ENCODE data around the gene DCAF11. TPM values are rescaled to one million over a fixed set of nuclear protein-coding genes. Genes with fewer than 3 reads are reported as not detected.

The DCAF11 gene
- total RNA-seq, 2 donors from 2014 or later: 89.2 to 106 TPM

DNA sequence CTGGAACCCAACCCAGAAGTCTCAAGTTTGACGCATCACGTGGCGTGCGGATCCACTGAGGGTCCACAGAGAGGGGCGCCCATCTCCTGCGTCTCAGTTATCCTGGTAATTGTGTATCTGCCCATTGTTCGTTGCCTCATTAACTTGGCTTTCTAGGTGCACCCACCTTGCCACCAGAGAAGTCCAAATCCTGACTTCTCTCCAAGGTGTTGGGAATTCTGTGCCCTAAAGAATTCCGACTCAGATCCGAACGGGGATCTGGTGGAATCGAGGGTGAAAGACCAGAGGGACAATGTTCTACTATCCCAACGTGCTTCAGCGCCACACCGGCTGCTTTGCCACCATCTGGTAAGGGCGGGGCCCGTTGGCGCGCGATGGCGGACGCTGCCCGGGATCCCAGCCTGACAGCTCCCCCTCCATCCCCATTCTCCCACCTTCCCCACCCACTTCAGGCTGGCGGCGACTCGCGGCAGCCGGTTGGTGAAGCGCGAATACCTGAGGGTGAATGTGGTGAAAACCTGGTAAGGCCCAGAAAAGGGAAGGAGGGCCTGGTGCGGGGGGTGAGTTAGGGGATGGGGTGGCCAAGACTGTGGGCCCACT is 57.8 kb downstream of the DCAF11 start:
- DNase-seq: no peak
- Histone ChIP-seq H3K9me3 (no peaks in the 10 kb centered on the region), H3K9ac (ENCODE audit: low read depth in 2 of 2, low read length in 2 of 2) (peak overlapping the region in 1 of 2 donors; percentile 12), H3K27ac (no peak overlapping the region), H3K4me3 (peak overlapping the region; percentile 25), H3K27me3 (no peaks in the 10 kb centered on the region), H3K4me1 (no peaks in the 10 kb centered on the region), H3K36me3 (peaks cover 6% of the 10 kb centered on the region)
- TF ChIP-seq CTCF (IDR thresholded peaks at IDR 0.05): no peak
- intact Hi-C loops (cut with DNase I): no loop called here

GRCh38 chr14:24172871-24173281 is 58.3 kb downstream of the DCAF11 start:
- Histone ChIP-seq H3K27ac (no peak overlapping the region), H3K4me3 (no peak overlapping the region)
- TF ChIP-seq CTCF (IDR thresholded peaks at IDR 0.05): no peak

More at GRCh38 chr14:24172871-24173281, 58.3 kb downstream of the DCAF11 start:
- no peak overlapping the region for H3K9ac ChIP-seq (ENCODE audit: low read depth in 2 of 2, low read length in 2 of 2)
- no peak for DNase-seq
- intact Hi-C loops (cut with DNase I): no loop called here
- H3K36me3 ChIP-seq: peaks cover 6% of the 10 kb centered on the region
- H3K27me3 ChIP-seq: no peaks in the 10 kb centered on the region
- H3K4me1 ChIP-seq: no peaks in the 10 kb centered on the region
- no peaks in the 10 kb centered on the region for H3K9me3 ChIP-seq

Small RNAs within 50 kb of the gene (microRNA-seq; reads per million reads assigned to microRNA genes)
- gene MIR7703: not detected

Other genes starting within 250 kb of the DCAF11 start
- gene DHRS4, start 161.0 kb upstream of the DCAF11 start, total RNA-seq: 10 to 100 TPM; 34.0 to 74.4 TPM
- gene DHRS4L2, start 125.8 kb upstream of the DCAF11 start, total RNA-seq: 10 to 100 TPM; 32.5 to 43.8 TPM
- 1 to 10 TPM in 1 of 2 donors, under 1 TPM in 1; 0.29 to 2.1 TPM for gene CARMIL3, start 62.8 kb upstream of the DCAF11 start, total RNA-seq
- gene CPNE6, start 43.2 kb upstream of the DCAF11 start, total RNA-seq: under 1 TPM in 1 of 2 donors, not detected in 1; 0.45 TPM
- gene PCK2, start 20.5 kb upstream of the DCAF11 start, total RNA-seq: 100 to 1,000 TPM; 133 to 173 TPM
- 1 to 10 TPM in 1 of 2 donors, under 1 TPM in 1; 0.88 to 2.7 TPM for gene NRL, start 172 bp downstream of the DCAF11 start, total RNA-seq
- gene FITM1, start 15.9 kb downstream of the DCAF11 start, total RNA-seq: 1 to 10 TPM in 1 of 2 donors, under 1 TPM in 1; 0.85 to 1.5 TPM
- 100 to 1,000 TPM; 199 to 235 TPM for gene PSME1, start 21.4 kb downstream of the DCAF11 start, total RNA-seq
- 10 to 100 TPM; 21.1 to 49.6 TPM for gene EMC9, start 26.8 kb downstream of the DCAF11 start, total RNA-seq
- gene PSME2, start 31.8 kb downstream of the DCAF11 start, total RNA-seq: 100 to 1,000 TPM; 151 to 320 TPM
- 10 to 100 TPM; 36.1 to 70.4 TPM for gene RNF31, start 32.7 kb downstream of the DCAF11 start, total RNA-seq
- gene IRF9, start 46.5 kb downstream of the DCAF11 start, total RNA-seq: 10 to 100 TPM; 54.4 to 57.5 TPM
- 1 to 10 TPM; 5.1 TPM for gene REC8, start 57.3 kb downstream of the DCAF11 start, total RNA-seq
- gene IPO4, start 74.0 kb downstream of the DCAF11 start, total RNA-seq: 10 to 100 TPM; 19.3 to 78.2 TPM
- gene TM9SF1, start 80.7 kb downstream of the DCAF11 start, total RNA-seq: 10 to 100 TPM; 58.8 to 65.6 TPM
- under 1 TPM; 0.19 to 0.49 TPM for gene TSSK4, start 90.9 kb downstream of the DCAF11 start, total RNA-seq
- gene CHMP4A, start 98.7 kb downstream of the DCAF11 start, total RNA-seq: 10 to 100 TPM; 47.8 to 48.0 TPM
- gene MDP1, start 101.3 kb downstream of the DCAF11 start, total RNA-seq: 10 to 100 TPM in 1 of 2 donors, 1 to 10 TPM in 1; 8.2 to 10.9 TPM
- gene NEDD8, start 117.6 kb downstream of the DCAF11 start, total RNA-seq: 100 to 1,000 TPM; 126 to 150 TPM
- gene GMPR2, start 118.2 kb downstream of the DCAF11 start, total RNA-seq: 10 to 100 TPM; 57.9 to 68.1 TPM
- gene TINF2, start 127.8 kb downstream of the DCAF11 start, total RNA-seq: 10 to 100 TPM; 45.5 to 45.7 TPM
- 1 to 10 TPM in 1 of 2 donors, under 1 TPM in 1; 0.40 to 3.9 TPM for gene TGM1, start 148.4 kb downstream of the DCAF11 start, total RNA-seq
- gene RABGGTA, start 156.8 kb downstream of the DCAF11 start, total RNA-seq: 10 to 100 TPM; 37.3 to 38.3 TPM
- 10 to 100 TPM; 38.0 to 42.4 TPM for gene DHRS1, start 185.0 kb downstream of the DCAF11 start, total RNA-seq
- 10 to 100 TPM; 23.8 to 49.8 TPM for gene NOP9, start 185.1 kb downstream of the DCAF11 start, total RNA-seq
- gene CIDEB, start 193.2 kb downstream of the DCAF11 start, total RNA-seq: 10 to 100 TPM in 1 of 2 donors, 1 to 10 TPM in 1; 7.7 to 12.9 TPM
- gene LTB4R2, start 195.4 kb downstream of the DCAF11 start, total RNA-seq: 1 to 10 TPM; 2.7 to 7.8 TPM
- gene LTB4R, start 196.7 kb downstream of the DCAF11 start, total RNA-seq: 1 to 10 TPM; 1.5 to 4.0 TPM
- gene ADCY4, start 220.3 kb downstream of the DCAF11 start, total RNA-seq: 10 to 100 TPM in 1 of 2 donors, 1 to 10 TPM in 1; 6.7 to 10.2 TPM
- 10 to 100 TPM; 30.1 to 38.2 TPM for gene RIPK3, start 225.2 kb downstream of the DCAF11 start, total RNA-seq